SK-N-SH treated with all-trans-retinoic acid at 6 μM for 48 hours (cell line): ENCODE results near the gene NCSTN.

Experiments used
- CSDC2 ChIP-seq: fragments of 250-450 bp; sonication (Bioruptor Pico); IDR thresholded peaks from 2 replicates; pipeline ENCODE4 v1.5.0; 2020; ENCODE audit warnings: mild to moderate bottlenecking, moderate library complexity
- CSRNP3 ChIP-seq: fragments of 250-450 bp; sonication (Bioruptor Pico); IDR thresholded peaks from 2 replicates; pipeline ENCODE4 v1.5.1; 2021; ENCODE audit warnings: mild to moderate bottlenecking, moderate library complexity
- OSR1 ChIP-seq: fragments of 250-450 bp; sonication (Bioruptor Pico); IDR thresholded peaks from 2 replicates; pipeline ENCODE4 v1.8.0; 2022; ENCODE audit warnings: moderate library complexity, mild to moderate bottlenecking, inconsistent platforms
- PATZ1 ChIP-seq: fragments of 250-450 bp; sonication (Bioruptor Pico); IDR thresholded peaks from 2 replicates; pipeline ENCODE4 v1.8.0; 2020; ENCODE audit warnings: mild to moderate bottlenecking, moderate library complexity, borderline replicate concordance
- POU6F1 ChIP-seq: fragments of 250-450 bp; sonication (Bioruptor Pico); IDR thresholded peaks from 2 replicates; pipeline ENCODE4 v1.8.0; 2021; ENCODE audit warnings: low read depth, mild to moderate bottlenecking, moderate library complexity, borderline replicate concordance
- RARB ChIP-seq: fragments of 250-450 bp; sonication (Bioruptor Pico); IDR thresholded peaks from 2 replicates; pipeline ENCODE4 v1.8.0; 2021; ENCODE audit warnings: mild to moderate bottlenecking, moderate library complexity
- TSHZ2 ChIP-seq: fragments of 250-450 bp; sonication (Bioruptor Pico); IDR thresholded peaks from 2 replicates; pipeline ENCODE4 v1.5.0; 2020; ENCODE audit warnings: mild to moderate bottlenecking, moderate library complexity
- ZFP30 ChIP-seq: fragments of 450-650 bp; formaldehyde crosslinking; IDR thresholded peaks from 2 replicates; pipeline ENCODE4 v1.5.0; 2022; ENCODE audit warnings: mild to moderate bottlenecking, moderate library complexity

GRCh38 chr1:160399544-160400222, 56.5 kb downstream of the NCSTN start:
- TF ChIP-seq ZFP30 (CRISPR knock-in tag) (no peak), PATZ1 (CRISPR knock-in tag) (no peak), RARB (CRISPR knock-in tag) (no peak), OSR1 (no peak), CSRNP3 (CRISPR knock-in tag) (no peak), POU6F1 (CRISPR knock-in tag) (no peak), CSDC2 (CRISPR knock-in tag) (no peak), TSHZ2 (no peak)
